ENCODE measurements around the gene SLC1A1. TPM values are rescaled to one million over a fixed set of nuclear protein-coding genes. Genes with fewer than 3 reads are reported as not detected.

SLC1A1 gene
- total RNA-seq, 3 donors from 2014 or later (not counting 1 experiment from before 2014, with no cell fraction given), result not detected

GRCh38 chr9:4620881-4621555 is 130.8 kb downstream of the SLC1A1 start:
- Histone ChIP-seq H3K4me1 (ENCODE audit: control insufficient read depth, insufficient read depth, low read length) (peaks cover 8% of the 10 kb centered on the region), H3K4me3 (ENCODE audit: low read length) (no peak overlapping the region), H3K27me3 (ENCODE audit: control insufficient read depth, insufficient read depth, low read length) (no peaks in the 10 kb centered on the region), H3K9me3 (ENCODE audit: control insufficient read depth, insufficient read depth, low read length) (no peaks in the 10 kb centered on the region), H3K36me3 (ENCODE audit: control insufficient read depth, insufficient read depth, low read length) (no peaks in the 10 kb centered on the region), H3K27ac (ENCODE audit: low read length) (no peak overlapping the region)
- TF ChIP-seq CTCF (IDR thresholded peaks at IDR 0.05), result no peak
- no peak overlapping the region for H3K4me3 Mint-ChIP-seq
- H3K4me1 Mint-ChIP-seq, result peaks cover 14 to 15% of the 10 kb centered on the region in 2 donors
- no peak overlapping the region for H3K27ac Mint-ChIP-seq
- intact Hi-C loops (cut with micrococcal nuclease), result no loop called here
- no peak for DNase-seq
- no peak for ATAC-seq
- no peaks in the 10 kb centered on the region for H3K36me3 Mint-ChIP-seq
- H3K9me3 Mint-ChIP-seq, result no peaks in the 10 kb centered on the region
- no peaks in the 10 kb centered on the region for H3K27me3 Mint-ChIP-seq (ENCODE audit: low read depth in 2 of 2)
- WGBS (ENCODE audit: insufficient coverage), result 79% methylated on average over 2 of the region's 2 CpGs

DNA sequence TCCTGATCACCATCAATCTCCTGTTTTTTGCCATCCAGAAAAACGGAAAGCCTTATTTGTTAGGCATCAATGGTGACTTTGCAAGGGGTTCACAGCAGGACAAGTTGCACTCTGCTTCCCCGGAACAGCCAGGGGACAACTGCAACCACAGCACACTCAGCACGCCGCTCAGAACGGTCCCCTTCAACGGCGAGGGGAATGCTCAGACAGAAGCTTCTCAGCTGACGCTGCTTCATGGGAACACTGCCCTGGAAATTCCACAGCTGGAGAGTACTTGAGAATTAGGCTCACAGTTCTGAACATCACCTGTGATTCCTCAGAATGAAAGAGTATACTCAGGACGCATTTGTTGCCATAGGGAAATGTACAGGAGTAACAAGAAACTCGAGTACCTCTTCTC is 131.7 kb downstream of the SLC1A1 start:
- Histone ChIP-seq H3K27me3 (ENCODE audit: control insufficient read depth, insufficient read depth, low read length) (no peaks in the 10 kb centered on the region), H3K4me1 (ENCODE audit: control insufficient read depth, insufficient read depth, low read length) (peaks cover 8% of the 10 kb centered on the region), H3K4me3 (ENCODE audit: low read length) (no peak overlapping the region), H3K27ac (ENCODE audit: low read length) (no peak overlapping the region), H3K36me3 (ENCODE audit: control insufficient read depth, insufficient read depth, low read length) (no peaks in the 10 kb centered on the region), H3K9me3 (ENCODE audit: control insufficient read depth, insufficient read depth, low read length) (no peaks in the 10 kb centered on the region)
- Mint-ChIP-seq H3K27me3 (ENCODE audit: low read depth in 2 of 2) (no peaks in the 10 kb centered on the region), H3K9me3 (no peaks in the 10 kb centered on the region), H3K4me3 (no peak overlapping the region), H3K4me1 (peaks cover 14 to 15% of the 10 kb centered on the region in 2 donors), H3K27ac (no peak overlapping the region), H3K36me3 (no peaks in the 10 kb centered on the region)
- no peak for DNase-seq
- ATAC-seq, result no peak
- WGBS (ENCODE audit: insufficient coverage), result 87% methylated on average over 10 of the region's 10 CpGs
- TF ChIP-seq CTCF (IDR thresholded peaks at IDR 0.05), result no peak
- intact Hi-C loops (cut with micrococcal nuclease), result no loop called here

- Mint-ChIP-seq H3K9me3 (no peaks in the 10 kb centered on the region), H3K4me1 (no peaks in the 10 kb centered on the region), H3K27ac (no peak overlapping the region), H3K36me3 (no peaks in the 10 kb centered on the region), H3K4me3 (no peak overlapping the region), H3K27me3 (ENCODE audit: low read depth in 2 of 2) (peaks cover 2 to 26% of the 10 kb centered on the region in 2 donors)
- WGBS (ENCODE audit: insufficient coverage), result 25% methylated on average over 1 of the region's 2 CpGs
- TF ChIP-seq CTCF (IDR thresholded peaks at IDR 0.05), result no peak
- no peaks in the 10 kb centered on the region for H3K27me3 ChIP-seq (ENCODE audit: control insufficient read depth, insufficient read depth, low read length)
- H3K36me3 ChIP-seq (ENCODE audit: control insufficient read depth, insufficient read depth, low read length), result no peaks in the 10 kb centered on the region
- no peak for ATAC-seq
- H3K4me1 ChIP-seq (ENCODE audit: control insufficient read depth, insufficient read depth, low read length), result no peaks in the 10 kb centered on the region
- intact Hi-C loops (cut with micrococcal nuclease), result no loop called here
- peak in 1 of 2 donors; percentile 16 for DNase-seq
- H3K27ac ChIP-seq (ENCODE audit: low read length), result no peak overlapping the region
- no peaks in the 10 kb centered on the region for H3K9me3 ChIP-seq (ENCODE audit: control insufficient read depth, insufficient read depth, low read length)
- H3K4me3 ChIP-seq (ENCODE audit: low read length), result no peak overlapping the region
These were observed 140.6 kb downstream of the SLC1A1 start for GRCh38 chr9:4630836-4631235.

Other genes with a start within 250 kb of the SLC1A1 start
- gene GLIS3, start 190.4 kb upstream of the SLC1A1 start, total RNA-seq, result under 1 TPM; 0.09 to 0.31 (median 0.30) TPM
- gene PLPP6, start 171.8 kb downstream of the SLC1A1 start, total RNA-seq, result 1 to 10 TPM; 3.7 to 5.6 (median 3.8) TPM
- gene SPATA6L, start 176.0 kb downstream of the SLC1A1 start, total RNA-seq, result 1 to 10 TPM; 2.0 to 4.7 (median 4.3) TPM
- 10 to 100 TPM; 11.6 to 20.1 (median 13.0) TPM for gene CDC37L1, start 189.1 kb downstream of the SLC1A1 start, total RNA-seq